ENCODE data around the gene WFDC8. TPM values are rescaled to one million over a fixed set of nuclear protein-coding genes. Genes with fewer than 3 reads are reported as not detected.
A peak's percentile ranks its signal among the peaks of the same experiment; 100 is the strongest.

Gene WFDC8
- total RNA-seq, 1 experiment from 2014 or later = not detected

- ChIA-PET CTCF (interaction anchor here (0.5 to 1.9 kb wide), 7 partner anchors 12 to 518 kb away, joined by 3 to 13 read pairs (median 4); partner anchors contain the start of gene WFDC10A), POLR2A (no interaction called here)
- no peaks in the 10 kb centered on the region; the same call in 1 of the 2 replicates for H3K36me3 Mint-ChIP-seq
- TF ChIP-seq ERG (CRISPR knock-in tag; IDR thresholded peaks at IDR 0.05) = no peak
- no peak for TF ChIP-seq OVOL2 (CRISPR knock-in tag; IDR thresholded peaks at IDR 0.05; ENCODE audit: borderline replicate concordance)
- no peak for TF ChIP-seq FOXK1 (CRISPR knock-in tag; IDR thresholded peaks at IDR 0.05)
- TF ChIP-seq ELF4 (CRISPR knock-in tag; IDR thresholded peaks at IDR 0.05; ENCODE audit: low read depth) = no peak
- no peak for TF ChIP-seq JUN (CRISPR knock-in tag; IDR thresholded peaks at IDR 0.05)
- no peak for TF ChIP-seq ZNF416 (CRISPR knock-in tag; IDR thresholded peaks at IDR 0.05)
- TF ChIP-seq TEAD4 (CRISPR knock-in tag; IDR thresholded peaks at IDR 0.05) = no peak
- TF ChIP-seq TCF7 (CRISPR knock-in tag; IDR thresholded peaks at IDR 0.05; ENCODE audit: low read depth) = no peak
- no peak for TF ChIP-seq E2F4 (CRISPR knock-in tag; IDR thresholded peaks at IDR 0.05; ENCODE audit: borderline replicate concordance, low read depth)
- no peak for TF ChIP-seq ZNF423 (CRISPR knock-in tag; IDR thresholded peaks at IDR 0.05)
- no peak for TF ChIP-seq E2F1 (CRISPR knock-in tag; IDR thresholded peaks at IDR 0.05)
- ATAC-seq = peak; percentile 94
- H3K27ac Mint-ChIP-seq = peak overlapping the region; percentile 85
- H3K4me3 Mint-ChIP-seq = peak overlapping the region; percentile 36
- no peak for DNase-seq (ENCODE audit: low spot score)
- H3K4me1 Mint-ChIP-seq = peaks cover 26% of the 10 kb centered on the region
- no peaks in the 10 kb centered on the region for H3K27me3 Mint-ChIP-seq (ENCODE audit: low read depth)
- H3K9me3 Mint-ChIP-seq = peaks cover 10% of the 10 kb centered on the region
Observed at GRCh38 chr20:45583502-45583901, 4.4 kb upstream of the WFDC8 start.

- TF ChIP-seq MLX (CRISPR knock-in tag; IDR thresholded peaks at IDR 0.05) (no peak), ETV6 (CRISPR knock-in tag; IDR thresholded peaks at IDR 0.05) (no peak)
- H3K4me3 Mint-ChIP-seq = no peak overlapping the region
- ATAC-seq (no peak), DNase-seq (ENCODE audit: low spot score) (no peak)
- H3K36me3 Mint-ChIP-seq = no peaks in the 10 kb centered on the region
- no peaks in the 10 kb centered on the region for H3K27me3 Mint-ChIP-seq (ENCODE audit: low read depth)
- POLR2A ChIA-PET = interaction anchor here (0.7 kb wide), 1 partner anchor 35 kb away, joined by 3 read pairs; no protein-coding TSS in a partner anchor
- peak overlapping the region; percentile 63; the same call in 1 of the 2 replicates for H3K27ac Mint-ChIP-seq
- H3K9me3 Mint-ChIP-seq = peaks cover 5% of the 10 kb centered on the region; the same call in 1 of the 2 replicates
- CTCF ChIA-PET = no interaction called here
- peaks cover 35% of the 10 kb centered on the region for H3K4me1 Mint-ChIP-seq
Observed at GRCh38 chr20:45581702-45582101, 2.6 kb upstream of the WFDC8 start.

GRCh38 chr20:45578231-45578630 is 853 bp downstream of the WFDC8 start:
- ATAC-seq = peak; percentile 80
- ChIA-PET POLR2A (no interaction called here), CTCF (interaction anchor here (0.5 to 2.2 kb wide), 5 partner anchors 51 to 285 kb away, joined by 3 to 10 read pairs (median 3); partner anchors contain the start of gene WFDC10A)
- H3K27me3 Mint-ChIP-seq (ENCODE audit: low read depth) = no peaks in the 10 kb centered on the region
- H3K36me3 Mint-ChIP-seq = peaks cover 4% of the 10 kb centered on the region; the same call in 1 of the 2 replicates
- H3K27ac Mint-ChIP-seq = peak overlapping the region; percentile 84
- TF ChIP-seq ZMAT4 (CRISPR knock-in tag; IDR thresholded peaks at IDR 0.05) = no peak
- no peak for TF ChIP-seq IRF1 (CRISPR knock-in tag; IDR thresholded peaks at IDR 0.05)
- no peak for TF ChIP-seq ZNF232 (CRISPR knock-in tag; IDR thresholded peaks at IDR 0.05)
- no peak for TF ChIP-seq MLX (CRISPR knock-in tag; IDR thresholded peaks at IDR 0.05)
- TF ChIP-seq NFATC4 (CRISPR knock-in tag; IDR thresholded peaks at IDR 0.05) = no peak
- no peak for TF ChIP-seq KAT7 (CRISPR knock-in tag; IDR thresholded peaks at IDR 0.05; ENCODE audit: borderline replicate concordance)
- no peak for TF ChIP-seq PRRX2 (CRISPR knock-in tag; IDR thresholded peaks at IDR 0.05)
- no peak for TF ChIP-seq OVOL2 (CRISPR knock-in tag; IDR thresholded peaks at IDR 0.05; ENCODE audit: borderline replicate concordance)
- TF ChIP-seq ELF4 (CRISPR knock-in tag; IDR thresholded peaks at IDR 0.05; ENCODE audit: low read depth) = no peak
- no peak for TF ChIP-seq EMX1 (CRISPR knock-in tag; IDR thresholded peaks at IDR 0.05)
- TF ChIP-seq E2F5 (CRISPR knock-in tag; IDR thresholded peaks at IDR 0.05) = no peak
- no peak for TF ChIP-seq TEAD4 (CRISPR knock-in tag; IDR thresholded peaks at IDR 0.05)
- no peak for TF ChIP-seq ATF2 (CRISPR knock-in tag; IDR thresholded peaks at IDR 0.05; ENCODE audit: borderline replicate concordance, low read depth)
- TF ChIP-seq CBFB (CRISPR knock-in tag; IDR thresholded peaks at IDR 0.05; ENCODE audit: low read depth) = no peak
- H3K4me1 Mint-ChIP-seq = peaks cover 53% of the 10 kb centered on the region
- no peak for DNase-seq (ENCODE audit: low spot score)
- peaks cover 15% of the 10 kb centered on the region for H3K9me3 Mint-ChIP-seq
- no peak overlapping the region for H3K4me3 Mint-ChIP-seq
